Stomach (tissue), 4 donors: ENCODE results near the gene EGFL7.

ENCODE experiments used
- CTCF ChIP-seq, 7 experiments: fragments of 450-650 bp in 4 of 7; fragments of 200-600 bp in 3 of 7; sonication (generic) in 3 of 7; IDR thresholded peaks; one replicate each; pipeline ENCODE4 v1.5.1; 2016 to 2019; ENCODE audit warnings: antibody characterized with exemption in 7 of 7, control low read depth in 2 of 7, mild to moderate bottlenecking in 1 of 7
- EP300 ChIP-seq: sonication (generic); formaldehyde crosslinking; IDR thresholded peaks from one replicate; pipeline ENCODE4 v1.6.1; 2017; ENCODE audit warnings: antibody characterized with exemption
- POLR2A ChIP-seq, 4 donors: fragments of 450-650 bp; IDR thresholded peaks; one replicate each; pipeline ENCODE4 v1.6.1; 2016; ENCODE audit warnings: antibody characterized with exemption in 4 of 4, control low read depth in 2 of 4, mild to moderate bottlenecking in 1 of 4, moderate library complexity in 1 of 4
- POLR2AphosphoS5 ChIP-seq, 3 donors: sonication (generic); formaldehyde crosslinking; IDR thresholded peaks; one replicate each; pipeline ENCODE4 v1.6.1; 2016; ENCODE audit warnings: antibody characterized with exemption in 3 of 3

GRCh38 chr9:136720251-136720897 is 57.7 kb downstream of the EGFL7 start:
- TF ChIP-seq CTCF (IDR thresholded peaks at IDR 0.05) (no peak), POLR2A (IDR thresholded peaks at IDR 0.05) (no peak), EP300 (no peak), POLR2AphosphoS5 (IDR thresholded peaks at IDR 0.05) (no peak)
